ENCODE results near the gene ROR2.

GRCh38 chr9:91915524-91916263 lies 34.3 kb downstream of the ROR2 start:
- TF ChIP-seq EZH2 (IDR thresholded peaks at IDR 0.05; ENCODE audit: low read length, unreplicated experiment): no peak
- no peak for TF ChIP-seq CTCF (conservative IDR thresholded peaks at IDR 0.05; ENCODE audit: low read depth, low read length)
- no peak for TF ChIP-seq EZH2phosphoT487 (IDR thresholded peaks at IDR 0.05; ENCODE audit: borderline replicate concordance, low read length)

Data from PC-3 (cell line).